GM21576 (cell line): Measurements from ENCODE around the gene PXDN.
"Not testable (repeated sequence)": the region's sequence is repeated elsewhere in the genome, so short reads cannot be mapped to it uniquely, and the experiment has no call there.

ENCODE experiments used
- ATAC-seq: cut with Tn5 transposase; IDR thresholded peaks from one replicate; pipeline ENCODE4 v1.9.1; 2021; ENCODE audit warnings: mild to moderate bottlenecking, moderate library complexity; ENCODE audit not compliant: unreplicated experiment

PXDN gene

DNA sequence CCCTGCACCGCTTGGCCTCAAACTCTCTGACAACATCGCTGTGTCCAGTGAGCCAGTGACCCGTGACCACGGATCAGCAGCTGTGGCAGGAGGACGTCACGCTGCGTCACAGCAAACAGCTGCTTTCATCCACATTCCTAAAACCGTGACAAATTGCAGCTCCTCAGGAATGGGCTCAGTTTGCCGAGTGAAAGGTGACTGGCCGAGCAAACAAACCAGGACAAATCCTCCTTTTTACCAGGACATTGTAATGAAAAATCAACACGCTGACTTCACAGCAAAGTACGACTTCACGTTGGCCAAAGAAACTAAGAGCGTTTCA, 57.6 kb downstream of the PXDN start:
- no peak for ATAC-seq

- ATAC-seq, result no peak
Measured at GRCh38 chr2:1685957-1686783, 58.1 kb downstream of the PXDN start.

DNA sequence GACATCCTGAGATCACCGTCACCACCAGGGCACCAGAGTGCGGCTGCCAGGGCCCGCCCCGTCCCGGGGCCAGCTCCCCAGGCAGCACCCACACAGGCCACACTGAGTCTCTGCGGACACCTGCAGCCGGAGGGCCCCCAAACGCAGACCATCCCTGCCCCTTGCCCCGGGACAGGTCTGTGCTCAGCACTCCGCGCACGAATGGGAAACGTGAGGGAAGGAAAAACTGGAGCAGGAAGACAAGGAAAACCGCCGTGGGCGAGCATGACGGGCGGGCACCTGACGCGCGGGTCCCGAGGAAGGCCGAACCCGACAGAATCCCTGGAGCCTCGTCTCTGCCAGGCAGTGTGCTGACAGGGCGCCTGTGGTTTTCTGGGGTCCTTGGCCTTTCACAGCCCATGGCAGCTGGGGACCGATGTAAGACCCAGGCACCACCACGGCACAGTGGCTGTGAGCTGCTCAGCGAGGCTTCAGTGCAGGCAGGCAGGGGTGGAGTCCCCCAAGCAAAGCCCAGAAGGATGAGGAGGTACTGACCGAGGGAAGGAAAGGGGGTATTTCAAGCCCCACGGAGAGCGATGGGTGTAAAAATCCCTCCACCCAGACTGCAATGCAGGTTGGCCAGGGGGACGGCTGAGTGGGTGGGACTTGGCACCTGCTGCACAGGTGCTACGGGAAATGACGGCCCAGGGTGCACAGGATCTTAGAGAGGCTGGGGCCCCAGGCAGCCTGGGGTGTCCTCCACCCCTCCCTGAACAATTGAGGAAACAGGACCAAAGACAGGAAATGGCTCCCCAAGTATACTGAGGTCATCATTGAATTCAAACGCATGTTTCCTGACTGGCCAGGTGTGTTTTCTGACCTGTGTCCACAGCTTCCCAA, 59.0 kb downstream of the PXDN start:
- no peak for ATAC-seq

GRCh38 chr2:1683297-1683696, 61.0 kb downstream of the PXDN start:
- ATAC-seq, result no peak

GRCh38 chr2:1682181-1682440, 62.2 kb downstream of the PXDN start:
- ATAC-seq, result no peak

DNA sequence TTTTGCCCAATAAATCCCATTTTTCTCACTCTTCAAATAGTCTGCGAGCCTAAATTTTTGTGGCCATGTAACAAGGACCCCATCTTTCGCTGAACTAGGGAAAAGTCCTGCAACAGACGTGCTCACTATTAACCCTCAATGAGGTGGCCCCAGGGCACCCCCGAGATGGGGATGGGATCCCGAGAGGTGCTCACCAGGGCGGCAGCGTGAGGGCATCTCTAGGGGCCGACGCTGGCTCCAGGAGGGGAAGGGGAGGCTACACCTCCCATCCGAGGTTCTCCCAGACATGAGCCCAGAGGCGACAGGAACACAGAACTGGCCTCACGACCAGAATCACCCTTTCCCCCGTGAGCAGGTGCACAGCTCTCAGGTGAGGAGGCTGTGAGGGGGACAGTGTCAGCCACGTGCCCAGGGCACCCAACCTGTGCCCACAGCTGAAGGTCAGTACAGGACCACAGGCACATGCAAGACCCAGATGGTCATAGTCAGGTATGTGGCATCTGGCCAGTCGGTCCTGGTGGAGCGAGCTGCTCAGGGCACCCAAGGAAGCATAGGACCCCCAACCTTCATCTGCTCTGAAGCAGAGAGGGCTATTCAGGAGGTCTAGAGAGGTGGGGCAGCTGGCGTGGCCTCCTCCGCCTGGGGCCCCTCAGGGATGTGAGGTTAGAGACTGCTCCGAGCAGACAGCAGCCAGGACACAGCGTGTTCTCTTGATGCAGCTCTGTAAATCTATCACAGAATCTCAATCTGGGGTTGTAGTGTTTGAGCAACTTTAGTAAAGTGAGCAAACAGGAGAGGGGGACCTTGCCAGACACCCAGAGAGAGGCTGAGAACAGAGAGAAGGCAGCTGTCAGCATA, 62.8 kb downstream of the PXDN start:
- ATAC-seq, result no peak

GRCh38 chr2:1681017-1681318, 63.3 kb downstream of the PXDN start:
- ATAC-seq, result no peak

DNA sequence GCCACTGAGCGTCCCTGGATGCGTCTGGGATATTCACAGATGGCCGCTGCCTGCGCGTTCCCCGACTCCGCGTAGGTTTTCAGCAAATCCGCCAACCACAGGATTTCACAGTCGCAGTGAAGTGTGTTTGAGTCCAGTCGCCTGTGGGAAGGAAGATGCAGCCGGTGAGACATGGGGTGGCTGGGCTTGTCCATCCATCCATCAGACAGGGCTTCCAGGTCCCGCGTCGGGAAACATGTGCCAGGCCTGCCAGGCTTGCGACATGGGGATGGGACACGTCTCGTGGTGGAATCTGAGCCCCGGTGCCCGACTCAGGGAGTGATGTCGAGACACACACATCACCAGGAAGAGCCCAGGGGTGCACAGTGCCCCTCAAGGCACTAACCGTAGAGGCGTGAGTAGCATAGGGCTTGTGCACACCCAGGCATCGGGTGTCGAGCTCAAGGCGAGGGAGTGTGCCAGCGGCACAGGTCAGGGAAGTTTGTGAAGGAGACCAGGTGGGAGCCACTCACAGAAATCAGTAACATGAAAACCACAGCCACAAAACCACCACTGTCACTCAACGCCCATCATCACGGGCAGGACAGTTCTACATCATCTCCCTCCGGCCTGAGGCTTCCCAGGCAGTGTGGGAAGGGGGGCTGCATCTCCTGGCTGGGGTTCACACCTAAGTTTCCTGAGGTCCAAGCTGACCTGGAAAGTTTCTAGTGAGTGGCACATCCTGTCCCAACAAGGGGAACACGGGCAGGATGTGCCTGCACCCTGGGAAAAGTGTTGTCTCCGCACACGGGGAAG, 63.9 kb downstream of the PXDN start:
- ATAC-seq, result no peak

- ATAC-seq, result not testable (repeated sequence)
Measured at GRCh38 chr2:1679488-1680039, 64.8 kb downstream of the PXDN start.

DNA sequence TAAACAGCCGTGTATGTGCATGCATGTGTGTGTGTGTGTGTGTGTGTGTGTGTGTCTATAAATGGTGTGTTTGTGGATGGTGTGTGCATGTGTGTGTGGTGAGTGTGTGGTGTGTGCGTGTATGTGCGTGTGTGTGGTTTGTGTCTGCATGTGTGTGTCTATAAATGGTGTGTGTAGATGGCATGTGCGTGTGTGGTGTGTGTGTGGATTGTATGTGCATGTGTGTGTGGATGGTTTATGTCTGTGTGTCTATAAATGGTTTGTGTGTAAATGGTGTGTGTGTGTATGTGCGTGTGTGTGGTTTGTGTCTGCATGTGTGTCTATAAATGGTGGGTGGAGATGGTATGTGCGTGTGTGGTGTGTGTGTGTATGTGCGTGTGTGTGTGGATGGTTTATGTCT, 65.2 kb downstream of the PXDN start:
- ATAC-seq, result not testable (repeated sequence)

- no peak for ATAC-seq
Measured at GRCh38 chr2:1678609-1679008, 65.7 kb downstream of the PXDN start.

GRCh38 chr2:1677821-1678165, 66.5 kb downstream of the PXDN start:
- no peak for ATAC-seq

GRCh38 chr2:1676913-1677820, 67.1 kb downstream of the PXDN start:
- ATAC-seq, result no peak

GRCh38 chr2:1676091-1676912, 68.0 kb downstream of the PXDN start:
- no peak for ATAC-seq

DNA sequence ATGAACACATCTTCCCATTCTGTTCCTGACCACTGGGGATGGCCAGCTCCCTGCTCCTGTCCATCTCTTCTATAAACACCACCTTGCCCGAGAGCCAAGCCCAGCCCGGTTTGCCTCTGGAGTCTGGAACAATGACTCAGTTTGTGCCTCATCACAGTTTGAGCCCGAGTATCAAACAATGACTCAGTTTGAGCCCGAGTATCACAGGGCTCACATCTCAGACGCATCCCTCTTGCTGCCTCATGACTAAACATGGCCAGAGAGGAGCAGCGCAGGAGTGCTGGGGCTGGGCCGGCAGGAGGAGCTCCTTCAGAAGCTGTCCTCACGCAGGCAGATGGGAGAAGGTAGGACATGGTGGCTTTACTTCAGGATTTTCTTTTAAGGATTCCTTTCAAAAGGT, 68.7 kb downstream of the PXDN start:
- no peak for ATAC-seq

DNA sequence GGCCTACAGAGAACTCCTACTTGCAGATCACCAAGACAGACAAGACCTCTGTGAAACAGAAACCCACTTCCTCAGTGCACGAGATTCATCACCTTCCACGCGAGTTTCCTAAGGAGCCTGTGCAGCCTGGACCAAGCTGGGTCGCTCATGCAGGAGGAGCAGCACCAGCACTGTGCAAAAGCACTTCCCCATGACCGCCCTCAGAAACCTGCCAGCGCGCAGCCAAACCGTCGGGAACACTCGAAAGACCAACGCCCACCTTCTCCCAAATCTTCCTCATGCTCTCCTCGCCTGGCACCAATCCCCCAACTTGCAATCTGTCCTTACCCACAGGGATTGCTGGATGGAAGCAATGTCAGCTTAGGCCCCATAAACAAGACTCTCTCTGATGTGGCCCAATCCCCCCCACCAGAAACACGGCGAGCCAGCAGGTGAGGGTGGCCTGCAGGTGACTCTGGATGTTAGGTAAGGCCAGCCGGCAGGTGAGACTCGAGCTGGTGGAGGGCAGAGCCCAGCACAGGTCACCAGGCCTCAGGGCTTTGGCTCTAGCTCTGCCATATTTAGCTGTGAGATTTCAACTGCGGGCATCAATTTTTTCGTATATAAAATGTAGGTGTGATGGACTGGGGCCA, 69.4 kb downstream of the PXDN start:
- ATAC-seq, result no peak

DNA sequence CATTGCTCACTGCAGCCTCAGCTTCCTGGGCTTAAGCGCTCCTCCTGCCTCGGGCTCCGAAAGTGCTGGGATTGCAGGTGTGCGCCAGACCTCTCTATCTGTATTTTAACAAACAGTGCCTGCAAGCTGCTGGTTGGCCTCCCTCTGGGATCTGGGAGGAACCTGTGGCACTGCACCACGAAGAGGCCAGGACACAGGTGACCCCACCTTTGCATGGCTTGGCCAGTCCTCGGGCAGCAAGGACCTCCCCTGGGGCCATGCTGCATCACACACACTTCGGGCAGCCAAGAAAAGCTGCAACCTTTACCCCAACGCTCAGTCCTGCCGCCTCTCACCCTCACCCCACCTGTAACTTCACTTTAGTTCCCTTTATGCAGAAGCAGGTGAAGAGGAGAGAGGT, 70.0 kb downstream of the PXDN start:
- no peak for ATAC-seq

GRCh38 chr2:1673160-1673944, 71.0 kb downstream of the PXDN start:
- ATAC-seq, result no peak
